WTC11 (cell line): ENCODE data around the gene STUB1. TPM values are rescaled to one million over a fixed set of nuclear protein-coding genes. Genes with fewer than 3 reads are reported as not detected.

Experiments
- ATAC-seq: fragments of 200-7000 bp; cut with Tn5 transposase; 2 replicates; pipeline ENCODE4 v1.10.0; 2021; ENCODE audit warnings: mild to moderate bottlenecking, moderate library complexity
- CTCF ChIA-PET: fragments of 300-600 bp; sonication (Branson Sonifier 250); formaldehyde crosslinking; loops from one replicate; lab custom pipeline; 2021; ENCODE audit warnings: antibody characterized with exemption; lab: Charles Lee
- POLR2A ChIA-PET: fragments of 350-600 bp; sonication (Branson Sonifier 250); formaldehyde crosslinking; loops from one replicate; lab custom pipeline; 2021; ENCODE audit warnings: antibody characterized with exemption; lab: Charles Lee
- DNase-seq: peaks from one replicate; pipeline ENCODE4 v3.0.0; 2021; ENCODE audit warnings: low spot score
- H3K27ac Mint-ChIP-seq: 2 replicates; pipeline ENCODE4 v1.8.0; 2021; ENCODE audit warnings: mixed read lengths
- H3K27me3 Mint-ChIP-seq: 2 replicates; pipeline ENCODE4 v1.8.0; 2021; ENCODE audit warnings: low read depth, mild to moderate bottlenecking, moderate library complexity, mixed read lengths
- H3K36me3 Mint-ChIP-seq: 2 replicates; pipeline ENCODE4 v1.8.0; 2021; ENCODE audit warnings: mixed read lengths
- H3K4me1 Mint-ChIP-seq: 2 replicates; pipeline ENCODE4 v1.8.0; 2022; ENCODE audit warnings: mixed read lengths
- H3K4me3 Mint-ChIP-seq: 2 replicates; pipeline ENCODE4 v1.8.0; 2021; ENCODE audit warnings: mild to moderate bottlenecking, moderate library complexity, mixed read lengths
- H3K9me3 Mint-ChIP-seq: 2 replicates; pipeline ENCODE4 v1.8.0; 2021; ENCODE audit warnings: mixed read lengths
- EMX1 ChIP-seq: fragments of 250-450 bp; sonication (Bioruptor Pico); IDR thresholded peaks from 2 replicates; pipeline ENCODE4 v1.8.0; 2021; ENCODE audit warnings: mild to moderate bottlenecking
- FOXJ3 ChIP-seq: sonication (generic); formaldehyde crosslinking; IDR thresholded peaks from 2 replicates; pipeline ENCODE4 v1.9.0; 2021; ENCODE audit warnings: missing genetic modification reagents, mild to moderate bottlenecking, borderline replicate concordance
- HMGA2 ChIP-seq: fragments of 250-450 bp; sonication (Bioruptor Pico); IDR thresholded peaks from 2 replicates; pipeline ENCODE4 v1.4.0; 2021; ENCODE audit warnings: mild to moderate bottlenecking, moderate library complexity
- JAZF1 ChIP-seq: fragments of 250-450 bp; sonication (Bioruptor Pico); IDR thresholded peaks from 2 replicates; pipeline ENCODE4 v1.9.0; 2021; ENCODE audit warnings: moderate library complexity, mild to moderate bottlenecking, inconsistent platforms
- NR1H2 ChIP-seq: sonication (generic); formaldehyde crosslinking; IDR thresholded peaks from 2 replicates; pipeline ENCODE4 v1.9.0; 2021; ENCODE audit warnings: mild to moderate bottlenecking, moderate library complexity, missing genetic modification reagents
- NR3C1 ChIP-seq: sonication (generic); formaldehyde crosslinking; conservative IDR thresholded peaks from 2 replicates; pipeline ENCODE4 v1.8.1; 2023; ENCODE audit warnings: low read depth, mild to moderate bottlenecking, missing genetic modification reagents
- PRRX2 ChIP-seq: fragments of 250-450 bp; sonication (Bioruptor Pico); IDR thresholded peaks from 2 replicates; pipeline ENCODE4 v1.8.0; 2021; ENCODE audit warnings: mild to moderate bottlenecking
- RELA ChIP-seq: sonication (generic); formaldehyde crosslinking; IDR thresholded peaks from 2 replicates; pipeline ENCODE4 v1.8.1; 2022; ENCODE audit warnings: missing genetic modification reagents, mild to moderate bottlenecking, borderline replicate concordance
- SMAD3 ChIP-seq: sonication (generic); formaldehyde crosslinking; IDR thresholded peaks from 2 replicates; pipeline ENCODE4 v1.8.0; 2022; ENCODE audit warnings: missing genetic modification reagents, mild to moderate bottlenecking, borderline replicate concordance
- TEAD1 ChIP-seq: sonication (generic); formaldehyde crosslinking; IDR thresholded peaks from 2 replicates; pipeline ENCODE4 v1.8.0; 2022; ENCODE audit warnings: mild to moderate bottlenecking, missing genetic modification reagents
- ZNF263 ChIP-seq: sonication (generic); formaldehyde crosslinking; IDR thresholded peaks from 2 replicates; pipeline ENCODE4 v1.8.1; 2022; ENCODE audit warnings: low read depth, mild to moderate bottlenecking, moderate library complexity, missing genetic modification reagents
- ZNF317 ChIP-seq: sonication (generic); formaldehyde crosslinking; IDR thresholded peaks from 2 replicates; pipeline ENCODE4 v1.8.1; 2023; ENCODE audit warnings: low read depth, mild to moderate bottlenecking, moderate library complexity, missing genetic modification reagents, borderline replicate concordance
- ZNF396 ChIP-seq: fragments of 250-450 bp; sonication (Bioruptor Pico); IDR thresholded peaks from 2 replicates; pipeline ENCODE4 v1.8.0; 2021; ENCODE audit warnings: mild to moderate bottlenecking, moderate library complexity, borderline replicate concordance
- ZNF423 ChIP-seq: fragments of 250-450 bp; sonication (Bioruptor Pico); IDR thresholded peaks from 2 replicates; pipeline ENCODE4 v2.1.2; 2022; ENCODE audit warnings: mild to moderate bottlenecking, moderate library complexity
- ZNF671 ChIP-seq: fragments of 250-450 bp; sonication (Bioruptor Pico); IDR thresholded peaks from 2 replicates; pipeline ENCODE4 v1.8.0; 2021; ENCODE audit warnings: mild to moderate bottlenecking
- total RNA-seq: library from RNA; stranded (reverse); gene quantifications from 3 replicates; pipeline ENCODE4 v1.2.3, GENCODE V29; 2021
- TF ChIP-seq, protein P1 (sequence below): sonication (generic); formaldehyde crosslinking; IDR thresholded peaks from 2 replicates; pipeline ENCODE4 v1.8.0; 2023; ENCODE audit warnings: missing genetic modification reagents, mild to moderate bottlenecking, borderline replicate concordance
- TF ChIP-seq, protein P2 (sequence below): fragments of 250-450 bp; sonication (Bioruptor Pico); IDR thresholded peaks from 2 replicates; pipeline ENCODE4 v1.8.0; 2021; ENCODE audit warnings: mild to moderate bottlenecking
- TF ChIP-seq, protein P3 (sequence below): fragments of 250-450 bp; sonication (Bioruptor Pico); IDR thresholded peaks from 2 replicates; pipeline ENCODE4 v1.9.0; 2021; ENCODE audit warnings: mild to moderate bottlenecking
- TF ChIP-seq, protein P4 (sequence below): sonication (generic); formaldehyde crosslinking; IDR thresholded peaks from 2 replicates; pipeline ENCODE4 v1.8.1; 2023; ENCODE audit warnings: mild to moderate bottlenecking, missing genetic modification reagents
- TF ChIP-seq, protein P5 (sequence below): sonication (generic); formaldehyde crosslinking; IDR thresholded peaks from 2 replicates; pipeline ENCODE4 v1.8.0; 2022; ENCODE audit warnings: mild to moderate bottlenecking, missing genetic modification reagents

Gene STUB1
- total RNA-seq, 1 experiment from 2014 or later = 88.2 TPM

DNA sequence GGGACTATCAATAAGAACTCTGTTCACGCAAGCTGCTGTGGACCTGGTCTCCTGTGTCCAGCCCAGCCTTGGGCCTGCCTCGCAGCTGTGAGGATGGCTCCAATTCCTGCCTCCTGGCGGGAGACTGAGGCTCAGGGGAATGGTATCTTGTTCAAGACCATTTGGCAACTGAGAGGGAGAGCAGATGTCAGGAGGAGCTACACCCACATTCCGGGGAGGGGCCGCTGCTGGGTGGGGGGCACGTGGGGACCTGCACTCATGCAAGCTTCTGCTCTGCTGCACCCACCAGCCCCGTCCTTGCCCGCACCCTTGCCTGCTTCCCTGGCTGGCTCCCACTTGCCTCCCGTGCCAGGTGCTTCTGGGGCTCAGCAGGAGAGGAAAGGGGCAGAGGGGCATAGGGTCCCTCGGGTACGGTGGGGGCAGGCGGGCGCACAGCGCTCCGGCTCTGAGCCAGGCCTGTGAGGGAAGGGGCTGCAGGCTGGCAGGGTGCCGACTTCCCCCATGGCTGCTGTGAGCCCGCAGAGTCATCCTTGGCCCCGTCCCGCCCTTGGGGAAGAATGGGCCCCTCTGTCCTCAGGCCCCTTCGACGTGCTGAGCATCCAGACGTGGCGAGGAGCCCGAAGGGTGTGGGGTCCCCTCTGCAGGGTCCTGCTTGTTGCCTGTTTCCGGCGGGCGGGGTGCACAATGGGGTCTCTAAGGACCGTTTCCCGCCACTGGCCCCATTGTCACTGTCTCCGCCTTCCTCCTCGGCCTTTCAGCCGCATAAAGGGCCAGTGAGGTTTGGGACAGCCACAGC, 37.4 kb downstream of the STUB1 start:
- 0 out of 2 replicates have a peak, but pooled peaks have one; percentile 4 for TF ChIP-seq EMX1 (CRISPR knock-in tag)
- TF ChIP-seq TEAD1 (CRISPR knock-in tag) = no peak
- H3K27me3 Mint-ChIP-seq = peaks cover 32% of the 10 kb centered on the region
- no peaks in the 10 kb centered on the region; the same call in 1 of the 2 replicates for H3K36me3 Mint-ChIP-seq
- H3K9me3 Mint-ChIP-seq = no peaks in the 10 kb centered on the region
- POLR2A ChIA-PET = interaction anchor here (1.9 kb wide), 1 partner anchor 83 kb away, joined by 5 read pairs; the partner anchor contains the start of gene GNG13
- DNase-seq (no peak), ATAC-seq (no peak)
- no peak overlapping the region for H3K4me3 Mint-ChIP-seq
- H3K4me1 Mint-ChIP-seq = peaks cover 16% of the 10 kb centered on the region
- H3K27ac Mint-ChIP-seq = no peak overlapping the region
- CTCF ChIA-PET = interaction anchor here (0.6 to 8.8 kb wide), 3 partner anchors 9 to 20 kb away, joined by 5 to 90 read pairs (median 25); partner anchors contain the start of genes CCDC78 and HAGHL

DNA sequence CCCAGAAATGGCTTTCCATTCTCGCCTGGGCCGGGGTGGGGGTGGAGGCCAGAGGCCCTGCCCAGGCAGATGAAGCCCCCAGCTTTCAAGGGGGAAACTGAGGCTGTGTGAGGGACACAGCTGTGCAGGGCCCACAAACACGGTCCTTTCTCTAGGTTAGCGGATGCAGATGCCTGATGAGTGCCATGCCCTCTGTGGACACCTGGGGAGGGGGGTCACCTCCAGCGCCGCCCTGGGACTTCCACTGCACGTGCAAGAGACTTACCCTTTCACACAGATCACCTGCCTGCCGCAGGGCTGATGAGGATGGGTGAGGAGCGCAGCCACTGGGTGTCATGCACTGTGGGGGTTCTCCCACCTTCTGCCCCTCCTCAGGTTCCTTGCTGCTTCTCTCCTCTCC, 38.2 kb downstream of the STUB1 start:
- no peak overlapping the region for H3K27ac Mint-ChIP-seq
- no peak for ATAC-seq
- ChIA-PET POLR2A (no interaction called here), CTCF (no interaction called here)
- DNase-seq = no peak
- H3K36me3 Mint-ChIP-seq = no peaks in the 10 kb centered on the region; the same call in 1 of the 2 replicates
- peaks cover 27% of the 10 kb centered on the region for H3K27me3 Mint-ChIP-seq
- no peaks in the 10 kb centered on the region for H3K9me3 Mint-ChIP-seq
- H3K4me3 Mint-ChIP-seq = no peak overlapping the region
- TF ChIP-seq EMX1 (CRISPR knock-in tag) = 0 out of 2 replicates have a peak, but pooled peaks have one; percentile 7
- TF ChIP-seq, protein P1, sequence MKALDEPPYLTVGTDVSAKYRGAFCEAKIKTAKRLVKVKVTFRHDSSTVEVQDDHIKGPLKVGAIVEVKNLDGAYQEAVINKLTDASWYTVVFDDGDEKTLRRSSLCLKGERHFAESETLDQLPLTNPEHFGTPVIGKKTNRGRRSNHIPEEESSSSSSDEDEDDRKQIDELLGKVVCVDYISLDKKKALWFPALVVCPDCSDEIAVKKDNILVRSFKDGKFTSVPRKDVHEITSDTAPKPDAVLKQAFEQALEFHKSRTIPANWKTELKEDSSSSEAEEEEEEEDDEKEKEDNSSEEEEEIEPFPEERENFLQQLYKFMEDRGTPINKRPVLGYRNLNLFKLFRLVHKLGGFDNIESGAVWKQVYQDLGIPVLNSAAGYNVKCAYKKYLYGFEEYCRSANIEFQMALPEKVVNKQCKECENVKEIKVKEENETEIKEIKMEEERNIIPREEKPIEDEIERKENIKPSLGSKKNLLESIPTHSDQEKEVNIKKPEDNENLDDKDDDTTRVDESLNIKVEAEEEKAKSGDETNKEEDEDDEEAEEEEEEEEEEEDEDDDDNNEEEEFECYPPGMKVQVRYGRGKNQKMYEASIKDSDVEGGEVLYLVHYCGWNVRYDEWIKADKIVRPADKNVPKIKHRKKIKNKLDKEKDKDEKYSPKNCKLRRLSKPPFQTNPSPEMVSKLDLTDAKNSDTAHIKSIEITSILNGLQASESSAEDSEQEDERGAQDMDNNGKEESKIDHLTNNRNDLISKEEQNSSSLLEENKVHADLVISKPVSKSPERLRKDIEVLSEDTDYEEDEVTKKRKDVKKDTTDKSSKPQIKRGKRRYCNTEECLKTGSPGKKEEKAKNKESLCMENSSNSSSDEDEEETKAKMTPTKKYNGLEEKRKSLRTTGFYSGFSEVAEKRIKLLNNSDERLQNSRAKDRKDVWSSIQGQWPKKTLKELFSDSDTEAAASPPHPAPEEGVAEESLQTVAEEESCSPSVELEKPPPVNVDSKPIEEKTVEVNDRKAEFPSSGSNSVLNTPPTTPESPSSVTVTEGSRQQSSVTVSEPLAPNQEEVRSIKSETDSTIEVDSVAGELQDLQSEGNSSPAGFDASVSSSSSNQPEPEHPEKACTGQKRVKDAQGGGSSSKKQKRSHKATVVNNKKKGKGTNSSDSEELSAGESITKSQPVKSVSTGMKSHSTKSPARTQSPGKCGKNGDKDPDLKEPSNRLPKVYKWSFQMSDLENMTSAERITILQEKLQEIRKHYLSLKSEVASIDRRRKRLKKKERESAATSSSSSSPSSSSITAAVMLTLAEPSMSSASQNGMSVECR = no peak
- TF ChIP-seq NR3C1 (CRISPR knock-in tag) = no peak
- H3K4me1 Mint-ChIP-seq = peaks cover 16% of the 10 kb centered on the region

DNA sequence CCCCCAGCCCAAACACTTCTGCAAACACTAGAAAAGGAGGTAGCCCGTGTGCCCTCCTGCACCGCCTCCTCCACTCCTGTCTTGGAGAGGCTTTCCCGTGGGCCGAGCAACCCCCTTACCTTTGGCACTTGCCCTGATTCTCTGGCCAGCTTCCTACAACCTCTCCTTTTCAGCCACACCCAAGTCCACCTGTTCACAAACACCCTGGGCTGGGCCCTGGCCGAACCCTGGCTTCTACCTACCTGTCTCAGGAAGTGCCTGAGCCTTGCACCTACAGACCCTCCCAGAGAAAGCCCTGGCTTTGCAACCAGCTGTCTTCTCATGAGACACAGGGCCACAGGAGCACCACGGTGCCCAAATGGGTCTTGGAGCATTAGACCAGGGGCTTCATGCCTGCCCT, 38.7 kb downstream of the STUB1 start:
- CTCF ChIA-PET = interaction anchor here (1.5 to 2.8 kb wide), 4 partner anchors 9 to 66 kb away, joined by 7 to 19 read pairs (median 10); partner anchors contain the start of gene RHBDL1
- Mint-ChIP-seq H3K4me3 (peak overlapping the region; percentile 45), H3K4me1 (peaks cover 16% of the 10 kb centered on the region), H3K27ac (no peak overlapping the region), H3K36me3 (no peaks in the 10 kb centered on the region; the same call in 1 of the 2 replicates), H3K9me3 (no peaks in the 10 kb centered on the region), H3K27me3 (peaks cover 22% of the 10 kb centered on the region)
- DNase-seq (no peak), ATAC-seq (no peak)
- POLR2A ChIA-PET = no interaction called here
- TF ChIP-seq PRRX2 (no peak), JAZF1 (CRISPR knock-in tag) (no peak), ZNF263 (no peak), ZNF671 (CRISPR knock-in tag) (no peak), RELA (CRISPR knock-in tag) (no peak), FOXJ3 (no peak), HMGA2 (CRISPR knock-in tag) (no peak), ZNF396 (CRISPR knock-in tag) (no peak), ZNF423 (CRISPR knock-in tag) (no peak), NR1H2 (no peak), SMAD3 (CRISPR knock-in tag) (no peak), ZNF317 (CRISPR knock-in tag) (no peak)
- TF ChIP-seq, protein P2, sequence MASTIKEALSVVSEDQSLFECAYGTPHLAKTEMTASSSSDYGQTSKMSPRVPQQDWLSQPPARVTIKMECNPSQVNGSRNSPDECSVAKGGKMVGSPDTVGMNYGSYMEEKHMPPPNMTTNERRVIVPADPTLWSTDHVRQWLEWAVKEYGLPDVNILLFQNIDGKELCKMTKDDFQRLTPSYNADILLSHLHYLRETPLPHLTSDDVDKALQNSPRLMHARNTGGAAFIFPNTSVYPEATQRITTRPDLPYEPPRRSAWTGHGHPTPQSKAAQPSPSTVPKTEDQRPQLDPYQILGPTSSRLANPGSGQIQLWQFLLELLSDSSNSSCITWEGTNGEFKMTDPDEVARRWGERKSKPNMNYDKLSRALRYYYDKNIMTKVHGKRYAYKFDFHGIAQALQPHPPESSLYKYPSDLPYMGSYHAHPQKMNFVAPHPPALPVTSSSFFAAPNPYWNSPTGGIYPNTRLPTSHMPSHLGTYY (CRISPR knock-in tag) = no peak
- TF ChIP-seq, protein P3, sequence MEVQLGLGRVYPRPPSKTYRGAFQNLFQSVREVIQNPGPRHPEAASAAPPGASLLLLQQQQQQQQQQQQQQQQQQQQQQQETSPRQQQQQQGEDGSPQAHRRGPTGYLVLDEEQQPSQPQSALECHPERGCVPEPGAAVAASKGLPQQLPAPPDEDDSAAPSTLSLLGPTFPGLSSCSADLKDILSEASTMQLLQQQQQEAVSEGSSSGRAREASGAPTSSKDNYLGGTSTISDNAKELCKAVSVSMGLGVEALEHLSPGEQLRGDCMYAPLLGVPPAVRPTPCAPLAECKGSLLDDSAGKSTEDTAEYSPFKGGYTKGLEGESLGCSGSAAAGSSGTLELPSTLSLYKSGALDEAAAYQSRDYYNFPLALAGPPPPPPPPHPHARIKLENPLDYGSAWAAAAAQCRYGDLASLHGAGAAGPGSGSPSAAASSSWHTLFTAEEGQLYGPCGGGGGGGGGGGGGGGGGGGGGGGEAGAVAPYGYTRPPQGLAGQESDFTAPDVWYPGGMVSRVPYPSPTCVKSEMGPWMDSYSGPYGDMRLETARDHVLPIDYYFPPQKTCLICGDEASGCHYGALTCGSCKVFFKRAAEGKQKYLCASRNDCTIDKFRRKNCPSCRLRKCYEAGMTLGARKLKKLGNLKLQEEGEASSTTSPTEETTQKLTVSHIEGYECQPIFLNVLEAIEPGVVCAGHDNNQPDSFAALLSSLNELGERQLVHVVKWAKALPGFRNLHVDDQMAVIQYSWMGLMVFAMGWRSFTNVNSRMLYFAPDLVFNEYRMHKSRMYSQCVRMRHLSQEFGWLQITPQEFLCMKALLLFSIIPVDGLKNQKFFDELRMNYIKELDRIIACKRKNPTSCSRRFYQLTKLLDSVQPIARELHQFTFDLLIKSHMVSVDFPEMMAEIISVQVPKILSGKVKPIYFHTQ = no peak
- TF ChIP-seq, protein P4, sequence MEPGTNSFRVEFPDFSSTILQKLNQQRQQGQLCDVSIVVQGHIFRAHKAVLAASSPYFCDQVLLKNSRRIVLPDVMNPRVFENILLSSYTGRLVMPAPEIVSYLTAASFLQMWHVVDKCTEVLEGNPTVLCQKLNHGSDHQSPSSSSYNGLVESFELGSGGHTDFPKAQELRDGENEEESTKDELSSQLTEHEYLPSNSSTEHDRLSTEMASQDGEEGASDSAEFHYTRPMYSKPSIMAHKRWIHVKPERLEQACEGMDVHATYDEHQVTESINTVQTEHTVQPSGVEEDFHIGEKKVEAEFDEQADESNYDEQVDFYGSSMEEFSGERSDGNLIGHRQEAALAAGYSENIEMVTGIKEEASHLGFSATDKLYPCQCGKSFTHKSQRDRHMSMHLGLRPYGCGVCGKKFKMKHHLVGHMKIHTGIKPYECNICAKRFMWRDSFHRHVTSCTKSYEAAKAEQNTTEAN (CRISPR knock-in tag) = no peak
- TF ChIP-seq, protein P5, sequence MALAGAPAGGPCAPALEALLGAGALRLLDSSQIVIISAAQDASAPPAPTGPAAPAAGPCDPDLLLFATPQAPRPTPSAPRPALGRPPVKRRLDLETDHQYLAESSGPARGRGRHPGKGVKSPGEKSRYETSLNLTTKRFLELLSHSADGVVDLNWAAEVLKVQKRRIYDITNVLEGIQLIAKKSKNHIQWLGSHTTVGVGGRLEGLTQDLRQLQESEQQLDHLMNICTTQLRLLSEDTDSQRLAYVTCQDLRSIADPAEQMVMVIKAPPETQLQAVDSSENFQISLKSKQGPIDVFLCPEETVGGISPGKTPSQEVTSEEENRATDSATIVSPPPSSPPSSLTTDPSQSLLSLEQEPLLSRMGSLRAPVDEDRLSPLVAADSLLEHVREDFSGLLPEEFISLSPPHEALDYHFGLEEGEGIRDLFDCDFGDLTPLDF (CRISPR knock-in tag) = no peak
